ENCODE data around the gene TCHH.

Gene TCHH

GRCh38 chr1:152078831-152079441 lies 36.3 kb downstream of the TCHH start:
- TF ChIP-seq FOXM1 (IDR thresholded peaks at IDR 0.05; ENCODE audit: borderline replicate concordance, low read depth) (no peak), EGR1 (IDR thresholded peaks at IDR 0.05) (no peak), CEBPB (IDR thresholded peaks at IDR 0.05) (no peak), REST (IDR thresholded peaks at IDR 0.05; ENCODE audit: low read depth) (no peak), USF1 (IDR thresholded peaks at IDR 0.05) (no peak), NFIC (IDR thresholded peaks at IDR 0.05) (no peak), EP300 (IDR thresholded peaks at IDR 0.05; ENCODE audit: borderline replicate concordance) (no peak), ZBTB7A (IDR thresholded peaks at IDR 0.05; ENCODE audit: low read depth) (no peak), TCF12 (IDR thresholded peaks at IDR 0.05; ENCODE audit: low read depth) (no peak), MAX (IDR thresholded peaks at IDR 0.05) (no peak), TEAD4 (IDR thresholded peaks at IDR 0.05) (no peak), RAD21 (IDR thresholded peaks at IDR 0.05; ENCODE audit: low read depth) (no peak), CREB1 (IDR thresholded peaks at IDR 0.05; ENCODE audit: low read depth) (no peak), YY1 (IDR thresholded peaks at IDR 0.05; ENCODE audit: low read depth) (no peak), TAF1 (IDR thresholded peaks at IDR 0.05; ENCODE audit: low read depth) (no peak)

GRCh38 chr1:152072311-152072710 lies 42.9 kb downstream of the TCHH start:
- TF ChIP-seq REST (IDR thresholded peaks at IDR 0.05; ENCODE audit: low read depth) = no peak
- TF ChIP-seq ZBTB7A (IDR thresholded peaks at IDR 0.05; ENCODE audit: low read depth) = no peak
- no peak for TF ChIP-seq CEBPB (IDR thresholded peaks at IDR 0.05)
- no peak for TF ChIP-seq YY1 (IDR thresholded peaks at IDR 0.05; ENCODE audit: low read depth)

GRCh38 chr1:152071123-152071522 lies 44.1 kb downstream of the TCHH start:
- no peak for TF ChIP-seq TCF12 (IDR thresholded peaks at IDR 0.05; ENCODE audit: low read depth)
- no peak for TF ChIP-seq EP300 (IDR thresholded peaks at IDR 0.05; ENCODE audit: borderline replicate concordance)
- no peak for TF ChIP-seq TEAD4 (IDR thresholded peaks at IDR 0.05)
- TF ChIP-seq RAD21 (IDR thresholded peaks at IDR 0.05; ENCODE audit: low read depth) = no peak
- TF ChIP-seq NFIC (IDR thresholded peaks at IDR 0.05) = no peak
- TF ChIP-seq REST (IDR thresholded peaks at IDR 0.05; ENCODE audit: low read depth) = no peak
- TF ChIP-seq FOXM1 (IDR thresholded peaks at IDR 0.05; ENCODE audit: borderline replicate concordance, low read depth) = no peak
- TF ChIP-seq TAF1 (IDR thresholded peaks at IDR 0.05; ENCODE audit: low read depth) = no peak
- TF ChIP-seq EGR1 (IDR thresholded peaks at IDR 0.05) = no peak
- no peak for TF ChIP-seq ZBTB7A (IDR thresholded peaks at IDR 0.05; ENCODE audit: low read depth)
- no peak for TF ChIP-seq USF1 (IDR thresholded peaks at IDR 0.05)
- no peak for TF ChIP-seq CEBPB (IDR thresholded peaks at IDR 0.05)
- TF ChIP-seq YY1 (IDR thresholded peaks at IDR 0.05; ENCODE audit: low read depth) = no peak
- TF ChIP-seq CREB1 (IDR thresholded peaks at IDR 0.05; ENCODE audit: low read depth) = no peak
- no peak for TF ChIP-seq MAX (IDR thresholded peaks at IDR 0.05)

GRCh38 chr1:152067929-152068328 lies 47.3 kb downstream of the TCHH start:
- TF ChIP-seq USF1 (IDR thresholded peaks at IDR 0.05) = no peak
- TF ChIP-seq YY1 (IDR thresholded peaks at IDR 0.05; ENCODE audit: low read depth) = no peak
- TF ChIP-seq NFIC (IDR thresholded peaks at IDR 0.05) = no peak
